ENCODE results near the gene PLAAT3.
"Not testable (repeated sequence)": the region's sequence is repeated elsewhere in the genome, so short reads cannot be mapped to it uniquely, and the experiment has no call there.

DNA sequence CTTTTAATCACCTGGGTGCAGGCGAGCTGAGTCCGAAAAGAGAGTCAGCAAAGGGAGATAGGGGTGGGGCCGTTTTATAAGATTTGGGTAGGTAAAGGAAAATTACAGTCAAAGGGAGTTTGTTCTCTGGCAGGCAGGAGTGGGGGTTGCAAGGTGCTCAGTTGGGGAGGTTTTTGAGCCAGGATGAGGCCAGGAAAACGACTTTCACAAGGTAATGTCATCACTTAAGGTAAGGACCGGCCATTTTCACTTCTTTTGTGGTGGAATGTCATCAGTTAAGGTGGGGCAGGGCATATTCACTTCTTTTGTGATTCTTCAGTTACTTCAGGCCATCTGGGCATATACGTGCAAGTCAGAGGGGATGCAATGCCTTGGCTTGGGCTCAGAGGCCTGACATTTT lies 84.9 kb downstream of the PLAAT3 start:
- TF ChIP-seq, protein P1, sequence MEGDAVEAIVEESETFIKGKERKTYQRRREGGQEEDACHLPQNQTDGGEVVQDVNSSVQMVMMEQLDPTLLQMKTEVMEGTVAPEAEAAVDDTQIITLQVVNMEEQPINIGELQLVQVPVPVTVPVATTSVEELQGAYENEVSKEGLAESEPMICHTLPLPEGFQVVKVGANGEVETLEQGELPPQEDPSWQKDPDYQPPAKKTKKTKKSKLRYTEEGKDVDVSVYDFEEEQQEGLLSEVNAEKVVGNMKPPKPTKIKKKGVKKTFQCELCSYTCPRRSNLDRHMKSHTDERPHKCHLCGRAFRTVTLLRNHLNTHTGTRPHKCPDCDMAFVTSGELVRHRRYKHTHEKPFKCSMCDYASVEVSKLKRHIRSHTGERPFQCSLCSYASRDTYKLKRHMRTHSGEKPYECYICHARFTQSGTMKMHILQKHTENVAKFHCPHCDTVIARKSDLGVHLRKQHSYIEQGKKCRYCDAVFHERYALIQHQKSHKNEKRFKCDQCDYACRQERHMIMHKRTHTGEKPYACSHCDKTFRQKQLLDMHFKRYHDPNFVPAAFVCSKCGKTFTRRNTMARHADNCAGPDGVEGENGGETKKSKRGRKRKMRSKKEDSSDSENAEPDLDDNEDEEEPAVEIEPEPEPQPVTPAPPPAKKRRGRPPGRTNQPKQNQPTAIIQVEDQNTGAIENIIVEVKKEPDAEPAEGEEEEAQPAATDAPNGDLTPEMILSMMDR (IDR thresholded peaks at IDR 0.05): not testable (repeated sequence)
- TF ChIP-seq POLR2A (IDR thresholded peaks at IDR 0.05): not testable (repeated sequence)

Measured in right lobe of liver (tissue), 4 donors.